Activated naive CD8-positive, alpha-beta T cell treated with anti-CD3 and anti-CD28 coated beads, Interleukin-2, amount 50 U/mL, for 24 hours (primary cell): ENCODE measurements around the gene EPHA8.

Source experiments
- ATAC-seq: fragments of 150-1000 bp; cut with Tn5 transposase; one replicate; pipeline ENCODE4 v1.10.0; 2021
- DNase-seq: peaks from one replicate; pipeline ENCODE4 v3.0.0; 2021
- H3K27ac Mint-ChIP-seq: one replicate; pipeline ENCODE4 v1.8.0; 2021; ENCODE audit warnings: mild to moderate bottlenecking, mixed read lengths
- H3K27me3 Mint-ChIP-seq: one replicate; pipeline ENCODE4 v1.8.0; 2021; ENCODE audit warnings: mixed read lengths
- H3K36me3 Mint-ChIP-seq: one replicate; pipeline ENCODE4 v1.8.0; 2021; ENCODE audit warnings: low read depth, mixed read lengths
- H3K4me1 Mint-ChIP-seq: one replicate; pipeline ENCODE4 v1.8.0; 2021; ENCODE audit warnings: mixed read lengths
- H3K4me3 Mint-ChIP-seq: one replicate; pipeline ENCODE4 v1.8.0; 2021; ENCODE audit warnings: mild to moderate bottlenecking, moderate library complexity, mixed read lengths
- H3K9me3 Mint-ChIP-seq: one replicate; pipeline ENCODE4 v1.8.0; 2021; ENCODE audit warnings: mixed read lengths

Gene EPHA8

DNA sequence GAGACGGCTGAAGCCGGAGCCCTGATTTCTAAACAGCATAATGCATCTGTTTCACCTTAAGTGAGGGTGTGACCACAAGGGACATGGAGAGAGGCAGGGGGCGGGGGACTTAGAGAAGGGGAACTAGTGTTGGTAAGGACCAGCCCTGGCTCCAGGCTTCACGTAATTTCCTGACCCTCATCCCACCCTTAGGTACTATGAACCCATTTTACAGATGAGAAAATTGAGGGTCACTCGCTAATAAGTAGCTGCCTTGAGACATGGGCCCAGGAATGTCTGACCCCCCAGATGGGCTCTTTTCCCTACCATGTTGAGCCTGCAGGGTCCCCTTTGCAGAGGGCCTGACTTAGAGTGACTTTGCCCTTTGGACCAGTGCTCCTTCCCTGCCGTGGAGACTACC, 4.7 kb downstream of the EPHA8 start:
- H3K36me3 Mint-ChIP-seq, result no peaks in the 10 kb centered on the region
- H3K9me3 Mint-ChIP-seq, result no peaks in the 10 kb centered on the region
- no peak overlapping the region for H3K4me3 Mint-ChIP-seq
- DNase-seq (no peak), ATAC-seq (no peak)
- peaks cover under 1% of the 10 kb centered on the region for H3K4me1 Mint-ChIP-seq
- H3K27ac Mint-ChIP-seq, result no peak overlapping the region
- H3K27me3 Mint-ChIP-seq, result peaks cover 15% of the 10 kb centered on the region

DNA sequence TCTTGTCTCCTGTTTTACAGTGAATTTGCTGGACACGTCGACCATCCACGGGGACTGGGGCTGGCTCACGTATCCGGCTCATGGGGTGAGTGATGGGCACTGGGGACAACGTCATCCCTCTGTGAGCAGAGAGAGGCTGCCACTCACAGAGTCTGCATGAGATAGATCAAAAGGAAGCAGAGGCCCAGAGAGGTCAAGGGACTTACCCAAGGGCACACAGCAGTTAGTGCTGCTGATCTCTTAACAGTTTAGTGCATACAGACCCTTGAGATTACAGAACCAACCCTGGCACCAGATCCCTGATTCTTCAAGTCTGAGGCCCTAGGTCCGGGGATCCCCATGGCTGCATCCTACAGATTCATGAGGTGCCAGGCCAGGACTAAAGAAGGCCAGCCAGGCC, 6.0 kb downstream of the EPHA8 start:
- Mint-ChIP-seq H3K9me3 (no peaks in the 10 kb centered on the region), H3K4me3 (no peak overlapping the region), H3K36me3 (no peaks in the 10 kb centered on the region), H3K4me1 (no peaks in the 10 kb centered on the region), H3K27ac (no peak overlapping the region), H3K27me3 (peaks cover 9% of the 10 kb centered on the region)
- DNase-seq, result no peak
- no peak for ATAC-seq

DNA sequence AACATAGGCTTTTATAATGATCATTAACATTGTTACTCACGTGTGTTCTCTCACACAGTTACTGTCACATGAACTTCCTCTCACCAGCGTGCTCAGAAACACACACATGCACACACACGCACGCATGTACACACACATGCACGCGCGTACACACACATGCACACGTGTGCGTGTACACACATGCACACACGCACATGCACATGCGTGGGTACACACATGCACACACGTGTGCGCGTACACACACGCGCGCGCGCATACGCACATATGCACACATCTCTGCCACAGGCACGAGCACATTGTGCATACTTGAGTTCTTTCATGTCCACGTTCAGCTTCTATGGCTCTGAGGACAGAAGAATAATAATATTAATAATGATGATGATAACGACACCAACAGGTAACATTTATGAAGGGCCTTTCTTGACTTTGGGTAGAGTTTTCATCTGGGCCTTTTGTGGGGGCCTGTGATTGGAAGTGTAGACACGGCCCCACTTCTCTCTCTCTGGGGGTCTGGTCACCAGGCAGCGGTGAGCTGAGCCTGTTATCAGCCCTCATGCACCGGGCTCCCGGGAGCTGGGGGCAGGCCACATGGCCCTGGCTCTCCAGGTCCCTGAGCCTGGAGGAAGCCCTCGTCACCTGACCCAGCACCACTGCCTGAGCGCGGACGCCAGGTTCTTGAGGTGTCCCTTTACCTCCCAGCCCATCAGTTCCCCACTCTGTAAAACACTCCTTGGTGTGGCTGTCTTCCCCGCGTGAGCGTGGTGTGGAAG, 7.0 kb downstream of the EPHA8 start:
- Mint-ChIP-seq H3K36me3 (no peaks in the 10 kb centered on the region), H3K9me3 (no peaks in the 10 kb centered on the region), H3K4me1 (no peaks in the 10 kb centered on the region), H3K27me3 (peaks cover 2% of the 10 kb centered on the region), H3K4me3 (no peak overlapping the region), H3K27ac (no peak overlapping the region)
- no peak for DNase-seq
- ATAC-seq, result no peak

DNA sequence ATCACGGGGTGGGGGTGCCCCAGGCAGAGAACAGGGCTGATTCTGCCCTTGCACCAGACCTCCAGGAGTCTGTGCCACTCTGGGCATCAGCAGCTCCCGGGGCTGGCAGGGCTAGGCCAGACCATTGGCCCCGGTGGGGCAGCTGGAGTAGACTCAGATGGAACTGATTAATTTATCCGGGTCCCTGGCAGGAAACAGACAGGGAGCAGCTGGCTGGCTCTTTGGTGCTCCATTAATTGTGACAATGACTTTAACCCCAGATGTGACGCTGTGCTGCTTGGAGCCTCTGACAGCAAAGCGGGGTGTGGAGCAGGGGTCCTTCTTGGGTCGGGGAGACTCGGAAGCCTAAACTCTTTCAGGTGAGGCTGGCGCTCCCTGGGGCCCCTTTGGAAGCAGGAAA, 9.5 kb downstream of the EPHA8 start:
- ATAC-seq (no peak), DNase-seq (no peak)
- H3K4me1 Mint-ChIP-seq, result no peaks in the 10 kb centered on the region

DNA sequence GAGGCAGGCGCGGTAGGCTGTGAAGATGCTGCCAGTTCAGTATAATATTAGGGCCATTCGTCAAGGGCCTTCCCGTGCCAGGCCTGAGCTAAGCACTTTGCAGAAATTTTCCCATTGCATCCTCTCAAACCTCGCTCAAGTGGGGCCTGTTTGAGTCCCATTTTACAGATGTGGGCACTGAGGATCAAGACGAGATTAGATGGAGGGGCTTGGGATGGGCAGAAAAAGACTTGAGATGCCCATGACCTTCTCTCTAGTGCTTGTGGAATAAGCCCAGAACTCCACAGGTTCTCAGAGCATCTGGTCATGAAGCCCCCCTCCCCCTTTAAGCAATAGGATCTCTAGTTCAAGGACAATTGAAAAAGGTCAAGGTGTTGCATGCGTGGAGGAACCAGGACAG, 9.9 kb downstream of the EPHA8 start:
- H3K27ac Mint-ChIP-seq, result no peak overlapping the region
- DNase-seq, result no peak

More for the DNA sequence above, 9.5 kb downstream of the EPHA8 start:
- H3K4me3 Mint-ChIP-seq, result no peak overlapping the region
- no peak overlapping the region for H3K27ac Mint-ChIP-seq
- peaks cover 5% of the 10 kb centered on the region for H3K9me3 Mint-ChIP-seq
- H3K27me3 Mint-ChIP-seq, result peaks cover 2% of the 10 kb centered on the region
- H3K36me3 Mint-ChIP-seq, result peaks cover 2% of the 10 kb centered on the region

DNA sequence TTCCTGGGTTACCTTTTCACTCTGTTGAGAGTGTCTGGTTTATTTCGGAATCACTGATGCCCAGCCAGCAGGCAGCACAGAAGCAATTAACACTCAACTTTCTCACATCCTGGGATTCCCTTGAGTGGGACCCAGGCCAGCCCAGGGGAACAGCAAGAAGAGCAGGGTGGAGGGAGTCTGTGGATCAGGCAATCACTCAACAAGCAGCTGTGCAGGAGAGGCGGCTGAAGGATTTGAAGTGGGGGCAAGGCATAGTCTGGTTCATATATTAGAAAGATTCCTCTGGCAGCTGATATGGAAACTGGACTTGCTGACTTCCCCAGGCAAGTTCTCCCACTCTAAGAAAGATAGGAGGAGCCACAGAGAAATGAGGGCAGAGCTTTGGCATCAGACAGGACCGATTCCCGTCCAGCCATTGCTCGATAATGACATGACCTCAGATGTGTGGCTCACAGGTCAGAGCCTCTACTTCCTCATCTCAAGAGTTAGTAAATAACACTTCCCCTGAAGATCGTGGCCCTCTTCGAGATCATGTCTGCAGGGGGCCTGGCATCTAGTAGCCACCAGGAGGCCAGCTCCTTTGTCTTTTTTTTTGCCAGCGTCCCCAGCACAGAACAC, 12.4 kb downstream of the EPHA8 start:
- Mint-ChIP-seq H3K9me3 (peaks cover 18% of the 10 kb centered on the region), H3K4me1 (no peaks in the 10 kb centered on the region), H3K36me3 (peaks cover 2% of the 10 kb centered on the region), H3K27ac (no peak overlapping the region), H3K27me3 (peaks cover 2% of the 10 kb centered on the region), H3K4me3 (no peak overlapping the region)
- DNase-seq, result no peak
- no peak for ATAC-seq

More for the DNA sequence above, 9.9 kb downstream of the EPHA8 start:
- no peak overlapping the region for H3K4me3 Mint-ChIP-seq
- H3K36me3 Mint-ChIP-seq, result peaks cover 2% of the 10 kb centered on the region
- H3K4me1 Mint-ChIP-seq, result no peaks in the 10 kb centered on the region
- no peak for ATAC-seq
- H3K27me3 Mint-ChIP-seq, result peaks cover 2% of the 10 kb centered on the region
- H3K9me3 Mint-ChIP-seq, result peaks cover 9% of the 10 kb centered on the region

DNA sequence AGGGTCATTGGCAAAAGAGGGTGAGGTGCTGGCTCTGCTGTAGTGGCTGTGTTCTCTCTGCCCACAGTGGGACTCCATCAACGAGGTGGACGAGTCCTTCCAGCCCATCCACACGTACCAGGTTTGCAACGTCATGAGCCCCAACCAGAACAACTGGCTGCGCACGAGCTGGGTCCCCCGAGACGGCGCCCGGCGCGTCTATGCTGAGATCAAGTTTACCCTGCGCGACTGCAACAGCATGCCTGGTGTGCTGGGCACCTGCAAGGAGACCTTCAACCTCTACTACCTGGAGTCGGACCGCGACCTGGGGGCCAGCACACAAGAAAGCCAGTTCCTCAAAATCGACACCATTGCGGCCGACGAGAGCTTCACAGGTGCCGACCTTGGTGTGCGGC, 12.9 kb downstream of the EPHA8 start:
- Mint-ChIP-seq H3K36me3 (peaks cover 2% of the 10 kb centered on the region), H3K4me1 (no peaks in the 10 kb centered on the region), H3K27ac (no peak overlapping the region), H3K9me3 (peaks cover 18% of the 10 kb centered on the region), H3K27me3 (peaks cover 2% of the 10 kb centered on the region), H3K4me3 (no peak overlapping the region)
- ATAC-seq (no peak), DNase-seq (no peak)

DNA sequence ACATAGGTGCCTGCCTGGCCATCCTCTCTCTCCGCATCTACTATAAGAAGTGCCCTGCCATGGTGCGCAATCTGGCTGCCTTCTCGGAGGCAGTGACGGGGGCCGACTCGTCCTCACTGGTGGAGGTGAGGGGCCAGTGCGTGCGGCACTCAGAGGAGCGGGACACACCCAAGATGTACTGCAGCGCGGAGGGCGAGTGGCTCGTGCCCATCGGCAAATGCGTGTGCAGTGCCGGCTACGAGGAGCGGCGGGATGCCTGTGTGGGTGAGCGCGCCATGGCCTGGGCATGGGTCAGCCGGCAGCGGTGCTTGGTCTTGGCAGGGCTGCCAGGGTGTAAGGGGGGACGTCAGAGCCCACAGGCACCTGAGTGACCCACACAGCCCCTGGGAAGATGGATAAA, 13.3 kb downstream of the EPHA8 start:
- DNase-seq (no peak), ATAC-seq (no peak)
- peaks cover 2% of the 10 kb centered on the region for H3K27me3 Mint-ChIP-seq
- H3K4me1 Mint-ChIP-seq, result no peaks in the 10 kb centered on the region
- H3K4me3 Mint-ChIP-seq, result no peak overlapping the region
- no peak overlapping the region for H3K27ac Mint-ChIP-seq
- H3K36me3 Mint-ChIP-seq, result peaks cover 2% of the 10 kb centered on the region
- H3K9me3 Mint-ChIP-seq, result peaks cover 18% of the 10 kb centered on the region

DNA sequence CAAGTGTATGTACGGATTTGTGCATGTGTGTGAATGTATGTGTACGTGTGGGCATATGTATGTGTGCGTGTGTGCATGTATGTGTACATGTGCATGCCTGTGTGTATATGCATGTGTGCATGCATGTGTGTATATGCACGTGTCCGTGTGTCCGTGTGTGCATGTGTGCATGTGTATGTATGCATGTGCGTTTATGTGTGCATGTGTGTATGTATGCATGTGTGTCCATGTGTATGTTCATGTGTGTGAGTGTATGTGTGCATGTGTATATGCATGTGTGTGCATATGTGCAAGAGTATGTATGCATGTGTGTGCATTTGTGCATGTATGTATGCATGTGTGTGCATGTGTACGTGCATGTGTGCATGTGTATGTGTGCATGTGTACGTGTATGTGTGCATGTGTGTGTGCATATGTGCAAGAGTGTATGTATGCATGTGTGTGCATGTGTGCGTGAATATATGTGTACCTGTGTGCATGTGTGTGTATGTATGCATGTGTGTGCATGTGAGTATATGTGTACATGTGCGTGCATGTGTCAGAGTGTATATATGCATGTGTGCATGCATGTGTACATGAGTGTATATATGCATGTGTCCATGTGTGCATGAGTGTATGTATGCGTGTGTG, 15.6 kb downstream of the EPHA8 start:
- H3K36me3 Mint-ChIP-seq, result peaks cover 2% of the 10 kb centered on the region
- no peaks in the 10 kb centered on the region for H3K4me1 Mint-ChIP-seq
- peaks cover 18% of the 10 kb centered on the region for H3K9me3 Mint-ChIP-seq
- ATAC-seq (no peak), DNase-seq (no peak)
- no peaks in the 10 kb centered on the region for H3K27me3 Mint-ChIP-seq
- H3K4me3 Mint-ChIP-seq, result no peak overlapping the region
- H3K27ac Mint-ChIP-seq, result no peak overlapping the region

DNA sequence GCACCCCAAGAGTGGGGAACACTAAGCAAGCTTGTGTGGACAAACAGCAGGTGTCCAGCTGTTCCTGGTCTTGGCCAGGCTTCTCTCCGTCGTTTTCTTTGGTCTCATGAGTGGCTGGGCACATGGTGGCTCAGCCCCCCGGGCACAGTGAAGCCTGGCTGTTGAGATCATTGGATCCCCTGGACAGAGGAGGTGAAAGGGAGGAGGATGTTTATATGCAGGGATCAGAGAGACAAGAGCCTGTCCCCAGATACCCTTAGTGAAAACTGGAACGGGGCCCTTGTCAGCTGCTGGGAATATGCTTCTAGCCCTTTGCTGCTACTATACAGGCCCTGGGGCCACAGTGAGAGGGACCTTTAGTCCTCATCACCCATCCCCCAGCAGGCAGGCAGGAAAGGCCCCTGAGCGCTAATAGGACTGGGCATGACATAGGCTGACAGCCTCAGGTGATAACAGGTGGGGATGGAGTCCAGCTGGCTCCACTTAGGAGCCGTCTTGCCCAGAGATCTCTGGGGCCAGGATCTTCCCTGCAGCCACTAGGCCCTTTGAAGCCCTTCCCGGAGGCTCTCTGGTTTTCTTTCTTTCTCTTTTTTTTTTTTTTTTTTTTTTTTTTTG, 16.4 kb downstream of the EPHA8 start:
- DNase-seq (no peak), ATAC-seq (no peak)
- no peak overlapping the region for H3K27ac Mint-ChIP-seq
- no peak overlapping the region for H3K4me3 Mint-ChIP-seq
- no peaks in the 10 kb centered on the region for H3K27me3 Mint-ChIP-seq
- peaks cover 2% of the 10 kb centered on the region for H3K36me3 Mint-ChIP-seq
- H3K4me1 Mint-ChIP-seq, result no peaks in the 10 kb centered on the region
- peaks cover 18% of the 10 kb centered on the region for H3K9me3 Mint-ChIP-seq

DNA sequence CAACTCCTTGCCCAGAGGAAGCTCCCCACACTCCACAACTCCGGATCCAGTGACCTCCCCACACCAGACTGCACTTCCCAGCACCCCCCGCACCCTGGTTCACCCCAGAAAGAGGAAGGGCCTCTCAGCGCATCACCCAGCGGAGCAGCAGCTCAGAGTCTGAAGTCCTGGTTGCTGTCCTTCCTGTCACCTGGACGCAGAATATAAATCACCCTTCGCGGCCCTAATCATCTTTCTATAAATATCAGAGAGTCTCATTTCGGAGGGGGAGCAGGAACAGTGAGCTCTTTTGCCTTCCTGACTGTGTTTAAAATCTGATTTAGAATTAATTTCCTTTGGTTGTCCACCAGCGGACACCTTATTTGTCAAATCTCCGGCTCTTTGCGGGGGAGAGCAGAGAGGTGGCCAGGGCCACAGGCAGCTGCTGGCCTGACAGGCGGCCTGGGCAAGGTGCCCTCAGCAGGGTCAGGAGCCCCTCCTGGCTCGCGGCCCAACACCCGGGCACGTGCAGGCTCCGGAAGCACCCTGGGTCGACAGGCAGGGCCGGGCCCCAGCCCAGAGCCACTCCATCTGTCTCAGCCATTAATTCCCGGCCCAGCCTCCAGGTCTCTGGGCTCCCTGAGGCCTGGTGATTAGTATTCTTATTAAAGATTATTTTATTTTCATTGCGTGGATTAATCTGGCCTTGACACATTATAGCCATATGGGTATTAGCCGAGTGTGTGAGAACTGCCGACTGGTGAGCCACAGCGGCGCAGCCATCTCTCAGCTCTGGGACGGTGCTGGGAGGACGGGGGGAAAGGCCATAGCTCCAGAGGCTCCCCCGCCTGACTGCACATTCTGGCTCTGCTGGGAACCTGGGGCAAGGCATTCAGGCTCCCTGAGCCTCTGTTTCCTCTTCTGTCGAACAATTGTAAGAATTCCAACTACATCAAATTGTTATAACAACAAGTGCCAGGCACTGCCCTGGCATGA, 19.7 kb downstream of the EPHA8 start:
- no peaks in the 10 kb centered on the region for H3K4me1 Mint-ChIP-seq
- no peak for ATAC-seq
- no peak overlapping the region for H3K27ac Mint-ChIP-seq
- no peaks in the 10 kb centered on the region for H3K36me3 Mint-ChIP-seq
- peaks cover 2% of the 10 kb centered on the region for H3K27me3 Mint-ChIP-seq
- no peak overlapping the region for H3K4me3 Mint-ChIP-seq
- no peak for DNase-seq
- peaks cover 11% of the 10 kb centered on the region for H3K9me3 Mint-ChIP-seq

DNA sequence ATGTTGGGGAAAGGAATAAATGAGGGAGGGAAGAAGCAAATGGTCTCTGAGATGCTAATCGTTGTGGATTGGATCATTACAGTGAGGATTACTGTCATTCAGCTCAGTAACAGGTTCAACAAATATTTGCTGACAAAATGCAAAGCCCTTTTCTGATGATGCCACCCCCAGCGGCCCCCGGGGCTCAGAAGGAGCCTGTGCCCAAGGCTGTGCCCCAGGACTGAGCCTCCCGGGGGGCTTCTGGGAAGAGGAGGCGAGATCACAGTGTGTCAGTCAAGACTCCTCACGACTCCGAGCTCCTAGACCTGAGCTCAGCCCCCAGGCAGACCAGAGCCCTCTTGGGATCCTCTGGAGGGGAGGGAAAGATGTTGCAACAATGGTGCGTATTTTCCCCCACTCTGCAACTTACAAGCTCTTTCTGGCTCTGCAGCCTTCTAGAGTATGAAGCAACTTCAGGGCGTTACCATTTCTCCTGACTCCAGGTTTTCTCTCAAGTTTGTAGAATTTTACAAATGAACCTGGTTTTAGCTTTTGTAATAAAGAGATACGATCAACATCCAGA, 20.8 kb downstream of the EPHA8 start:
- Mint-ChIP-seq H3K4me3 (no peak overlapping the region), H3K27ac (no peak overlapping the region), H3K27me3 (peaks cover 2% of the 10 kb centered on the region), H3K9me3 (peaks cover 3% of the 10 kb centered on the region), H3K4me1 (no peaks in the 10 kb centered on the region), H3K36me3 (no peaks in the 10 kb centered on the region)
- DNase-seq (no peak), ATAC-seq (no peak)

DNA sequence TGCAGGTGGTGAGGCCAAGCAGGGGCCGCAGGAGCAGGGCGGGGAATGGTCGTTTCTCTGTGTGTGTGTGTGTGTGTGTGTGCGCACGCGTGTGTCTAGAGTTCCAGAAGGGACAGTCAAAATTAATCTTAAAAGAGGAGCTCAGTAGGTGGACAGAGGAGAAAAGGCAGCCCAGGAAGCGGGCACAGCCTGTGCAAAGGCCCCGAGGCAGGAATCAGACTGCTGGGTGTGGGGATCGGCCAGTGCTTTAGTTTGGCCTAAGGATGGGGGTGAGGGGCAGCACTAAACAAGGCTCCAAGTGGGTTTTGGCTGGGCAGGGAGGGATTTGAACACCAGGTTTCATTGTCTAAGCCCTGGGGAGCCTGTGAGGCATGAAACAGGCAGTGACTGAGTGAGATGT, 21.7 kb downstream of the EPHA8 start:
- H3K36me3 Mint-ChIP-seq, result no peaks in the 10 kb centered on the region
- no peak for ATAC-seq
- peaks cover 2% of the 10 kb centered on the region for H3K27me3 Mint-ChIP-seq
- no peaks in the 10 kb centered on the region for H3K9me3 Mint-ChIP-seq
- no peak overlapping the region for H3K4me3 Mint-ChIP-seq
- no peaks in the 10 kb centered on the region for H3K4me1 Mint-ChIP-seq
- DNase-seq, result no peak
- no peak overlapping the region for H3K27ac Mint-ChIP-seq

DNA sequence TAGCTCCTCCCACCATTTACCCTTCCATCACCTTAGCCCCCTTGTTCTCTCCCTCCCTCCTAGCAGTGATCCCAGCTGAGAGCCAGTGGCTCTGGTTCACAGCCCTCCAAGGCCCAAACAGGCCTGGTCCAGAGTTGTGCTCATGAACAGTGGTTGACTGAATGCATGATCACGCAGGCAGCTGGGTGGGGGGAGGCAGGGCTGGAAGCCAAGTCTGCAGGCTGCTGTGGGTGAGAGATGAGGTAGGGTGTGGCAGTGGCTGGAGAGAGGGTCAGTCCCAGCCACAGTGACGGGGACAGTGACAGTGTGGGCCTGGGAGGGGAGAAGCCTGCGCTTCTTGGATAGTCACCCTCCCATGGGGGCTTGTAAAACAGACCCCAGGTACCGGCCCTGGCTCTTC, 22.2 kb downstream of the EPHA8 start:
- ATAC-seq, result no peak
- Mint-ChIP-seq H3K4me1 (no peaks in the 10 kb centered on the region), H3K4me3 (no peak overlapping the region), H3K9me3 (no peaks in the 10 kb centered on the region), H3K27ac (no peak overlapping the region), H3K36me3 (no peaks in the 10 kb centered on the region), H3K27me3 (peaks cover 5% of the 10 kb centered on the region)
- no peak for DNase-seq
